ENCODE results near the gene NR2C2.
A peak's percentile ranks its signal among the peaks of the same experiment; 100 is the strongest.

The NR2C2 gene

DNA sequence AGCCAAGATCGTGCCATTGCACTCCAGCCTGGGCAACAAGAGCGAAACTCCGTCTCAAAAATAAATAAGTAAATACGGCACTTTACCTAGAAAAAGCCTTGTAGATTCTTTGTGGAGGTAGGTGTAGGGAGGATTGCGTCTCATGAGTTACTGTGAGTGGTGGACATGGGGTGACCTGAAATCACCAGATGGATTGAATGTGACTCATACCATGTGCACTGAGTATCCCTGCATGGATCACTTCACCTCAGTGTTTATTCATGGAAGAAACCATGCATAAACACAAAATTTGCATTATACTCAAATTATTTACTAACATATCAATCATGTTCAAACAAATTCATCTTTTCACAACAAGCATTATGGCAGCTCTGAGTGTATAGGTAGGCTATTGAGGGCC, 61.8 kb downstream of the NR2C2 start:
- intact Hi-C loops (cut with DNase I) = no loop called here
- DNase-seq = no peak

DNA sequence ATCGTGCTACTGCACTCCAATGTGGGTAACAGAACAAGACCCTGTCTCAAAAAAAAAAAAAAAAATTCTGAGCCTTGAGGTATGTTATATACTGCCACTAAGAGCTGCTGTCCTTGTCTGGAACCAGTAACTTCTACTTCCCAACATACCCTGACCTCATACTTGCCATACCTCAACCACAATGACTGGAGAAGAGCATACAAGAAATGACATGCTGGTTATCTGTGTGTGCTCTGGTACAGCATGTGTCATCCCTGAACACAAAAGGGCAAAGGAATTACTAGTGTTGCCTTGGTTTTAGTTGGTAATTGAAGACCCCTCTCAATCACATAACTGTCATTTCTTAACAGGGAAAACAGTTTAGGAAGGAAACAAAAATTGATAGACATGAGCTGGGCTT, 63.3 kb downstream of the NR2C2 start:
- DNase-seq = no peak
- intact Hi-C loops (cut with DNase I) = no loop called here

DNA sequence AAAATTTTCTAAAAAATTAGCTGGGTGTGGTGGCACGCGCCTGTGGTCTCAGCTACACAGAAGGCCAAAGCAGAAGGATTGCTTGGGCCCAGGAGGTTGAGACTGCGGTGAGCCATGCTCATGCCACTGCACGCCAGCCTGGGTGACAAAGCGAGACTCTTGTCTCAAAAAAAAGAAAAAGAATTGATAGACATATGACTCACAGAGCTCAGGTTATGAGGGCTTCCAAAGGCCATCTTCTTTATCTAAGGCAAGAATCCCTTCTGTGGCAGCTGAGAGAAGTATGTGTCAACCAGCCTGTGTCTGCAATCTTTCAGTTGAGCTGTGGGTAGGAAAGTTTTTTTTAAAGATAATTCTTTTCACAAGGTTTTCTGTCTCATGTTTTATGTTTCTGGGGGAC, 63.8 kb downstream of the NR2C2 start:
- DNase-seq = no peak
- intact Hi-C loops (cut with DNase I) = no loop called here

DNA sequence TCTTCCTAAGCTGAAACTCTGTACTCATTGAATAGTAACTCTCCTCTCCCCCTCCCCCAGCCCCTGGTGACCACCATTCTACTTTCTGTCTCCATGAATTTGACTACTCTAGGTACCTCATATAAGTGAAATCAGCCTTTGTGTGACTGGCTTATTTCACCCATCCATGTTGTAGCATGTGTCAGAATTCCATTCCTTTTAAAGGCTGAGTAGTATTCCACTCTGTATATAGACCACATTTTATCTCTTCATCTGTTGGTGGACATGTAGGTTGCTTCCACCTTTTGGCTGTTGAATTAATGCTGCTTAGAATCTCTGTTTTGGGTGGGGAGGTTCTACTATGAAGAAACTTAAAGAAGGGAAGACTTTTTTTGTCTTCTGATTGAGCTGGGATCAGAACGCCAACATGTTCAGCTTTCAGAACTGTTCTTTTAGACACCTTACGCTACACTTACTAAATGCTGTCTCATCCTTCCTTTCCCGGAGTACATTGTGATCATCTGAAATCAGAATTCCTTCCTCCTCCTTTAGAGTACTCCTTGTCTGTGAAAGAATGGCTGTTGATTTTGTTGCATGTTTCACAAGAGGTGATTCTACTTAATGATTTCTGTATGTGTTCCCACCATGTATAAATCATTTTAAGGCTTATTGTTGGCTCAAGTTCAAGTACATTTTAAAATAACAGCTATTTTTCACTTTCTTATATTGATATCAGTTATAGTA, 67.4 kb downstream of the NR2C2 start:
- intact Hi-C loops (cut with DNase I) = no loop called here
- no peak for DNase-seq

DNA sequence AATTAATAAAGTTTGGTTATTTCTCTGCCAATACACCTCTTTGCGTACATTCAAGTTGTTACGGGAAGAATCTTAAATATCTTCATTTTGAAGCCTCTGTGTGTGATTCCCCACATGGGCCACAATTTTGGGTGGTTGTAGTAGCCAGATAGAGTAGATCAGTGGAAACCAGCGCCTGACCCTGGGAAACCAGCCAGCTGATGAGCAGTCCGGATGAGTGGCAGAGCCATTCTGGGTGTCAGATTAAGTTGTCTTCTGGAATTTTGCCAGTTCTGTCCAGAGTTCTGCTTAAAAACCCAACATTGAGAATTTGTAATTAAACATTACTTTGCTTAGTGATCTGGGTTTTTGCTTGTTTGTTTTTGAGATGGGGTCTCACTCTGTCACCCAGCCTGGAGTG, 68.1 kb downstream of the NR2C2 start:
- intact Hi-C loops (cut with DNase I) = no loop called here
- no peak for DNase-seq

DNA sequence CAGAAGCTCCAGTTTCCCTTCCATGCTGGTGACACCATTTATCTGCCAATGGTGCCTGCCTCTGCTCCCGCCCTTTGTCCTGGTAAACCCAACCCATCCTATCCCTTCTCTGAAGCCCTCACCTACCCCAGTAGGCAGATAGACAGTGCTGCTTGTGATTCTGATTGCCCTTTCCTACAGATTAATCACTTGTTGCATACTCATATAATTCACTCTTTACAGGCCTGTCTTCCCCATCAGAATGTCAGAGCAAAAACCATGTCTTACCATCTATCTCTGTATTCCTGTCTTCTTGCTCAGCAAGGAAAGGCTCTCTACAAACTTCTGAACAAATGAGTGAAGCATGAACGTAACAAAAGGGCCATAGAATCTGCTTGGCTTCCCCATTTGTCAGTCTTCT, 69.8 kb downstream of the NR2C2 start:
- DNase-seq = no peak
- intact Hi-C loops (cut with DNase I) = no loop called here

DNA sequence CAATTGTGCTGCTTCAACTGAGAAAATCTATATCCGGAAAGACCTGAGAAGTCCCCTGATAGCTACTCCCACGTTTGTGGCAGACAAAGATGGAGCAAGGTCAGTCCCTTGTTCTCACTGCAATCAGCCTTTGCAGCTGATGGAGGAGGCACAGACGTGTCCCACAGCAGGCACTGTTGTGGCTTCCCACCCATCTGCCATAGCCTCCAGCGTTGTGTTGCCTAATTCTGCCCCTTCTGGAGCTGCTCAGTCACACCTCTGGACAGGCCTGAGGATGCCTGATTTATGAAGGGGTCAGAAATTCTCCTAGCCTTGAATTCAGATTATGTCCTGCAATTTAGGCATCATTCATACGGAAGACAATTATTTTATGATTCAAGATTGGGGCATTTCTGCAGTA, 75.9 kb downstream of the NR2C2 start:
- intact Hi-C loops (cut with DNase I) = no loop called here
- no peak for DNase-seq

DNA sequence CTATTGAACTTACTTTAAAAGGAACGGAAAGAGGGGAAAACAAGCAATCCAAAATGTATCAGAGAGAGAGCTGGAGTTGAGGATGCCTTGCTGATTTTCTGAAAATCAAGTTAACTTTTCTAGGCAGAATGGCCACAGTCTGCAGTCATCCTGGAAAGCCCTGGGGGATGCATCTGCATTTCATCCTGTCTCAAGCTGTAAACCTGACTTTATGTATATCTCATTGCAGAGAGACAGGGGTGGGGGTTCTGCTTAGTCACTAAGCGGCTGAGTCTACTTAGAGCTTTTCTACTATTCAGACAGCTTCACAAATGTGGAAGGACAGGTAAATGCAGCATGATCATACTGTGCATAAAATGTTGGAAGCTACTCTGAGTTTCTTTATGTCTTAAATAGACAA, 76.3 kb downstream of the NR2C2 start:
- intact Hi-C loops (cut with DNase I) = no loop called here
- DNase-seq = no peak

DNA sequence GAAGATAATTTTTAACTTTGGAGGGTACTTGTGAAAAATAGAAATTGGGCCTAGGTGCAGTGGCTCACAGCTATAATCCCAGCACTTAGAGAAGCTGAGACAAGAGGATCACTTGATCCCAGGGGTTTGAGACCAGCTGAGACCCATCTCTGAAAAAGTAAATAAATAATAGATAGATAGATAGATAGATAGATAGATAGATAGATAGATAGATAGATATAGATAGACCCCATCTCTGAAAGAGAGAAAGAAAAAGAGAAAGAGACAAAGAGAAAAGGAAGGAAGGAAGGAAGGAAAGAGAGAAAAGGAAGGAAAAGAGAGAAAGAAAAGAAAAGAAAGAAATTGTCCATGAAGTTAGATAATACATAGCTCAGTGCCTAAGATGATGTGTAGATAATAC, 82.2 kb downstream of the NR2C2 start:
- DNase-seq = no peak
- intact Hi-C loops (cut with DNase I) = no loop called here

DNA sequence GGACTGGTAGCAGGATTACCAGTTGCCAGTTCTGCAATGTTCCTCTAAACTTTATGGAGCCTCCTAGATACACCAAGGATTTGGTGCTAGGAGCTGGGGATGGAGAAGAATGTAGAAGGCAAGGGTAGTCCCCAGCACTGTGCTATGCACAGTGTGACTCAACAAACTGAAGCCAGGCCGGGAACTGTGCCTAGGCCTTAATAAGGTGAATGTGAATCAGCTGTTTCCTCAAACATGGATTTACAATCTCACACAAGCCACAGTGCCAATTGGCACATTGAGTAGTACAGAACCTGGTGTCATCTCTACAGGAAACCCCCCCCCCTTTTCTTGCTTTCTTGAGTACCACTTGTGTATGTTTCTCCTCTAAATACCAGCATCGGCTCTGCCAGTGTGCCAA, 85.3 kb downstream of the NR2C2 start:
- intact Hi-C loops (cut with DNase I) = no loop called here
- DNase-seq = no peak

DNA sequence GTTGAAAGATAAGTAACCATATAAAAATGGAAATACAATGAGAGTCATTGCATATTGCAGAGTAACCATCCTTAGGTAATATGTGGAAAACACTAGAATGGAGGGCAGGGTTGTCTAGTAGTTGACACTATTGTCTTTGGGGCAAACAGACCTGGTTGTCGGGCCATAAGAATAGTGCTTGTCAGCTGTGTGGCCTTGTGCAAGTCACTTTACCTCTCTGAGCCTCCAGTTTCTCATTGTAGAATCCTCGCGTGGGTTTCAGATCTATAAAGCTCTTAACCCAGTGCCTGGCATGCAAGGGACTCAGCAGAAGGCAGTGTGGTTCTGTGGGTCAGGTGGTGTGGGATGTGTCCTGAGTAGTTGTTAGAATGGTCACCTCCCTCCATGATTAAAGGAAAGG, 85.7 kb downstream of the NR2C2 start:
- DNase-seq = no peak
- intact Hi-C loops (cut with DNase I) = no loop called here

DNA sequence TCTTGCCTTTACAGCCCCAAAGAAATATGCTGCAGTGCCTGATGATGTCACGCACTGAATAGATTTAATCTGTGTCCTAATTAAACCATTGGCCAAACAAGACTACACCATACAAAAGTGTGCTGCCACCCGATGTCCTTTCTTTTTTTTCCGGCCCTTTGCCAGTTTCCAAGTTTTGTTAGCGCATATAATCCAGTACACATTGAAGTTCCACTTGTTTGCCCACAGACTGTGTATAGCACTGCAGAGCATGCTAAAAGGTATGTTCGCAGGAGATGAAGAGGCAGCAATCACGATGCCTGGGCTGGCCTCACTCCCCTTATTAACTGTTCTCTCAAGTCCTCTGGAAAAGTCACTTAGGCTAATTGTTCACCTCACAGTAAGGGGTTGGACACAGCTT, 90.9 kb downstream of the NR2C2 start:
- intact Hi-C loops (cut with DNase I) = no loop called here
- no peak for DNase-seq

DNA sequence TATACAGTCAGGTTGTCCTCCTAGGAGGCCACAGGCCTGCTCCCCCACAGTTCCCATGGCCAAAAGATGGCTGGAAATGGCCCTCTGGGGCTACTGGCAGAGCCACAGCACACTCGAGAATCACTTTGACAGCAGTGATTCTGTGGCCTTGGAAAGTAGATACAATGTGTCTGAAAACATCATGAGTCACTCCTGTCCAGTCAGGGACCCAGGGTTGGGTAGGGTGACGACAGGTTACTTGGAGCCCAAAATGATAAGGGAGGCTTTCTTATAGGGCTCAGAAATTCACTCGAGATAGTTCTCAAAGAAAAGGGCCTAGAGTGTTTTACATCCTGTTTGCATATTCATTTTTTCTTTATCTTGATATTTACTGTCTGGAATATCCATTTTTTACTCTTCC, 93.5 kb downstream of the NR2C2 start:
- intact Hi-C loops (cut with DNase I) = loop anchor here (10.0 kb wide), 1 partner anchor 86 kb away; no protein-coding TSS in a partner anchor
- DNase-seq = no peak

DNA sequence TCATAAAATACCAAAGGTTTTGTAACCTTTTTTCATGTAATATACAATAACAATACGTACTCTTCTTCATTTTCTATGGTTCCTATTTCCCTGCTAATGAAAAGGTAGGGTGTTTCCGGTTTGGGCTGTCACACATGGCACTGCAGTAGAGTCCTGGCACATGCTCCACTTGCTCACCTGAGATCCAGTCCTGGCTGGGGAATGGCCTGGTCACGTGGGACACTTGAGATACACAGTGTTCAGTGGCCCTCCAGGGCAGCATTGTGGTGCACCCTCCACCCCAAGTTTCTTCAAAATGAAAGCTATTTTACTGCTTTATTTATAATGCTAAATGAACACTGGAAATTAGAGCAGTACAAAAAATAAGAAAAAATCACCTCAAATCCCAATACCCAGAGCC, 94.6 kb downstream of the NR2C2 start:
- DNase-seq = no peak
- intact Hi-C loops (cut with DNase I) = loop anchor here (10.0 kb wide), 1 partner anchor 87 kb away; no protein-coding TSS in a partner anchor

DNA sequence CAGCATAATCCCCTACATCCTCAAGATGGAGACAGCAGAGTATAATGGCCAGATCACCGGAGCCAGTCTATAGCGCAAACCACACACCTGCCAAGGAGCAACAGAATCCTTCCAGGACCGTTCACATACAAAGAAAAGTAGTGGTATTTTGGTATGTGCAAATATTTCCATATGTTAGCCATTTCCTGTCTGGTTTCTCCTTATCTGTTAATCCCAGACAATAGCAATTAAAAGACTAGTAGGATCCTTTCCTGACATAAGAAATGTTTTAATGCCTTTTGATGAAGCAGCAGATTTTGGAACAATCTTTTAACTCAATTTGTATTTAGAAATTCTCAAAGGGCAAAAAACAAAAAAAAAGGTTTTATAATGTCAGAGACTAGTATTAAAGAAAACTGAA, 95.6 kb downstream of the NR2C2 start:
- DNase-seq = no peak
- intact Hi-C loops (cut with DNase I) = loop anchor here (10.0 kb wide), 1 partner anchor 88 kb away; no protein-coding TSS in a partner anchor

DNA sequence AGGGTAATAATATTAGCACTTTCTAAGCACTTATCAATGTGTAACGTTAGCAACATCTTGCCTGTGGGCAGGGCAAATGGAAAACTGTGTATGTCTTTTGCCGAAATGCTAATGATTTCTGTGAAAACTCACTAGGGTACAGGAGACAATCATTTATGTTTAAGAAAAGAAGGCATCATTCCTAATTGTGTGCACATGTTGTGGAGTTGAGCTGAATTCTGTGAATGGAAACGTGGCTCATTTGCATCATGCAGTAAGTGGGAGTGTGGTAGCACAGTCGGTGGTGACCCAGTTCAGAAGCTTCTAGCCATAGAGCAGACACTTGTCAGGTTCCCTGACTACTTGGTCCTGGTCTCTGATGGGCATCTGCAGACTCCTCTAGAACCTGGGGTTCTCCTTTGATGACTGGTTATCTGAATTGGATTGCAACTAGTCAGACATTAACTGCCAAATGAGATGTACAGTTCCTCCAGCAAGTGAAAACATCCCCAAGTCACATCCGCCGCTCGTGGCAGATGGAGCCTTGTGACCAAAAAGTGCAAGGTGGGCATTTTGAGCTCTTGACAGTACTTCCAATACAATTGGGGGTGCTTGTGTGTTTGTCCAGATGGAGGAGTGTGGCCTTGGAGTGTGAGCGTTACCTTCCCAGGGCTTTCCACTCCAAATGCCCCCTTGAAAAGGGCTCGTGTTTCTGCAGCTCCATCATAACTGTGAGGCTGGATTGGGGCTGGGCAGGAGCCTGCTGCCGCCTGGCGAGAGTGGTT, 96.2 kb downstream of the NR2C2 start:
- no peak for DNase-seq

DNA sequence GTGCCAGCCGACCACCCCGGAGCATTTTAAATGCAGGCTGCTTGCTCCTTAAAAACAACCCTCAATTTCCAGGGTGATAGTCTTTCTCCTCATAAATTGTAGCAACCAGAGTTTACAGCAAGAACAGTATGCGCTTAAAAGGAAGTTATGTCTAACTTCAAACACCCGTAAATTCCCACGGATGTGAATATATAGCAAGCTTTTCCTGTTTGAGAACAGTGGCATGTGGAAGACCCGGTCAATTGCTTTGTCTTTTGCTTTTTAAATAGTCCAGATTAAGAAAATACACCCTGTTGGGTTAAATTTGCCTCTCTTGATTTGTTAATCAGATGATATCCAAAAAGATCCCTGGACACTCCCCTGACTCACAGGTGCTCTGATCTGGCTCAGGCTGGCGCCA, 96.9 kb downstream of the NR2C2 start:
- no peak for DNase-seq
- intact Hi-C loops (cut with DNase I) = loop anchor here (10.0 kb wide), 1 partner anchor 90 kb away; no protein-coding TSS in a partner anchor

More for the DNA sequence above, 96.2 kb downstream of the NR2C2 start:
- intact Hi-C loops (cut with DNase I) = loop anchor here (10.0 kb wide), 1 partner anchor 89 kb away; no protein-coding TSS in a partner anchor

DNA sequence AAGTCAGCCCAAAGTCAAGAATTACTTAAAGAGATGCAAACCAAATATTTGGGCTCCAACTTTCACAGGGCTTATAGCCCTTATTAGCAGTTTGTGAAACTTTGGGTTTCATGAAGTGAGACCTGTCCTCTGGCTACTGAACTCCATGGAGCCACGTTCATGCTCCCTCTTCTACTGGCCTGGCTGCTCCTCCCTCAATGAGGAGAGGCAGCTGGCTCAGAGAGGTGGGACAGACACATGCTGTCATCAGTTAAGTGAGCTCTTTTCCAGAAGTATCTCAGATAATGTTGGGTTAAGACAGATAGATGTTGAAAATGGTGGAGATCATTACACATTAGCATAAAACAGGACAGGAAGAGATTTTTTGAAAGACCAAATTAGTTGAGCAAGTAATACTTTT, 98.3 kb downstream of the NR2C2 start:
- intact Hi-C loops (cut with DNase I) = loop anchor here (10.0 kb wide), 1 partner anchor 91 kb away; no protein-coding TSS in a partner anchor
- DNase-seq = no peak

DNA sequence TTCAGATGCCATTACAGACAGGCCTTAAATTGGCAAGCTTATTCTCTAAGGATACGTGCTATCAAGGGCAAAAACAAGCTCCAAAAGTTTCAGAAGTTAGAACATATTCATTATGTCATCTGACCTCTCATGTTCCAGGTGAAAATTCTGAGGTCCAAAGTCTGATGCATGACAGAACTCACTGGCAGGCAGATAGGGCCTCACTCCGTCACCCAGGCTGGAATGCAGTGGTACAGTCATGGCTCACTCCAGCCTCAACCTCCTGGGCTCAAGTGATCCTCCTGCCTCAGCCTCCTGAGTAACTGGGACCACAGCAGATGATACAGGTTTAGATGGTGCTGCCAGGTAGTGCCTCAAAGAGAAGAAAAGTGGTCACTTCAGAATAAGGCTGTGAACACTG, 102.2 kb downstream of the NR2C2 start:
- DNase-seq = no peak
- intact Hi-C loops (cut with DNase I) = loop anchor here (10.0 kb wide), 1 partner anchor 95 kb away; no protein-coding TSS in a partner anchor

DNA sequence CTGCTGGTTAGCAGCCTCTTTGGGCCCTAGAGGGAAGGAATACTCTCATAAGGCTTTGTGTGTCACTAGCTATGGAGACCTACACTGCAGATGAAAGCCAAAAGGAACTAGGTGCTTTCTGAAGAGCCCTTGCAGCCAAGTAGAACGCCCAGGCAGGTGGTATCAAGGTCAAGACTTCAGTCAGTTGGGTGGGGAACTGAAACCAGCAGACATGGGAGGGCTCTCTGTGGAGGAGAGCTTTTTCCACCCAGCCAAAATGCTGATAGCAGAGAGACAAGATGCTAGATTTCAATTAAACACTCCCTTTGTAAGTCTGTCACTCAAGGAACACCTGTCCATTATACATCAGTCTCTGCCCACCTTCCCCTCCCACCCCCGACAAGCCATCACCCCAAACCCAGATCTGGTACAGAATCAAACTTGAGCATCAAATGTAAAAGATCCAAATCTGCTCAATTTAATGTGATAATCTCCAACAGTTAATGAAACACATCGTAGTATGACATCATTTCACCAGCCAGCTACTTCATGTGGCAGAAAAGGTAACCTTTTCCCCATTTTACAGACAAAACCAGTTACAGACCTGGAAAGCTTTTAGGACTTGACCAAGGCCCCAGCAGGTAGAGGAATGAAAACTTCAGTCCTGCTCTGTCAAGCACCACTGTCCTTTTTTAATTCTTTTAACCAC, 103.2 kb downstream of the NR2C2 start:
- intact Hi-C loops (cut with DNase I) = loop anchor here (10.0 kb wide), 1 partner anchor 126 kb away; no protein-coding TSS in a partner anchor
- DNase-seq = no peak

DNA sequence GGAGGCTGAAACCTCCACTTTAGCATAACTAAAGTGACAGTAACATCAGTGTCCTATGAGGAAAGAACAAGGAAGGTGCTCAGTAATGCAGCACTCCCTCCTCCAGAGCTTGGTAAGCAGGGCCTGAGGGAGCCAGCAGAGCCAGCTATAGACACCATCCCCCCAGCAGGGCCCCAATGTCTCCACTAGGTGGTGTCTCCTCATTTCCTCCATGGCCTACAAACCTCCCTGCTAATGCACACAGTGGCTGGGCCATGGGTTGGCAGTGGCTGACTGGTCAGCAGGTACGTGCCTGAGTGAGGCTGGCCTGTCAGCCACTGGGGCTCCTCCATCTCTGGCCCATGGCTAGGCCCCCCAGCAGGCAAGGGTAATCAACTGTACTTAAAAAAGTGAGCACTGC, 104.1 kb downstream of the NR2C2 start:
- intact Hi-C loops (cut with DNase I) = loop anchor here (10.0 kb wide), 1 partner anchor 127 kb away; no protein-coding TSS in a partner anchor
- peak in 2 of 10 donors; percentile 22 to 89 for DNase-seq
